Parietal lobe (tissue), 1 donor: ENCODE data around the gene FIGN. TPM values are rescaled to one million over a fixed set of nuclear protein-coding genes. Genes with fewer than 3 reads are reported as not detected.

Source experiments
- total RNA-seq: library from RNA; depleted of rRNA; stranded (reverse); fragments of >200 nt; gene quantifications from one replicate; pipeline ENCODE4 v1.2.3, GENCODE V29; 2014

FIGN gene, protein sequence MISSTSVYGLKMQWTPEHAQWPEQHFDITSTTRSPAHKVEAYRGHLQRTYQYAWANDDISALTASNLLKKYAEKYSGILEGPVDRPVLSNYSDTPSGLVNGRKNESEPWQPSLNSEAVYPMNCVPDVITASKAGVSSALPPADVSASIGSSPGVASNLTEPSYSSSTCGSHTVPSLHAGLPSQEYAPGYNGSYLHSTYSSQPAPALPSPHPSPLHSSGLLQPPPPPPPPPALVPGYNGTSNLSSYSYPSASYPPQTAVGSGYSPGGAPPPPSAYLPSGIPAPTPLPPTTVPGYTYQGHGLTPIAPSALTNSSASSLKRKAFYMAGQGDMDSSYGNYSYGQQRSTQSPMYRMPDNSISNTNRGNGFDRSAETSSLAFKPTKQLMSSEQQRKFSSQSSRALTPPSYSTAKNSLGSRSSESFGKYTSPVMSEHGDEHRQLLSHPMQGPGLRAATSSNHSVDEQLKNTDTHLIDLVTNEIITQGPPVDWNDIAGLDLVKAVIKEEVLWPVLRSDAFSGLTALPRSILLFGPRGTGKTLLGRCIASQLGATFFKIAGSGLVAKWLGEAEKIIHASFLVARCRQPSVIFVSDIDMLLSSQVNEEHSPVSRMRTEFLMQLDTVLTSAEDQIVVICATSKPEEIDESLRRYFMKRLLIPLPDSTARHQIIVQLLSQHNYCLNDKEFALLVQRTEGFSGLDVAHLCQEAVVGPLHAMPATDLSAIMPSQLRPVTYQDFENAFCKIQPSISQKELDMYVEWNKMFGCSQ
- 4.4 TPM for total RNA-seq

DNA sequence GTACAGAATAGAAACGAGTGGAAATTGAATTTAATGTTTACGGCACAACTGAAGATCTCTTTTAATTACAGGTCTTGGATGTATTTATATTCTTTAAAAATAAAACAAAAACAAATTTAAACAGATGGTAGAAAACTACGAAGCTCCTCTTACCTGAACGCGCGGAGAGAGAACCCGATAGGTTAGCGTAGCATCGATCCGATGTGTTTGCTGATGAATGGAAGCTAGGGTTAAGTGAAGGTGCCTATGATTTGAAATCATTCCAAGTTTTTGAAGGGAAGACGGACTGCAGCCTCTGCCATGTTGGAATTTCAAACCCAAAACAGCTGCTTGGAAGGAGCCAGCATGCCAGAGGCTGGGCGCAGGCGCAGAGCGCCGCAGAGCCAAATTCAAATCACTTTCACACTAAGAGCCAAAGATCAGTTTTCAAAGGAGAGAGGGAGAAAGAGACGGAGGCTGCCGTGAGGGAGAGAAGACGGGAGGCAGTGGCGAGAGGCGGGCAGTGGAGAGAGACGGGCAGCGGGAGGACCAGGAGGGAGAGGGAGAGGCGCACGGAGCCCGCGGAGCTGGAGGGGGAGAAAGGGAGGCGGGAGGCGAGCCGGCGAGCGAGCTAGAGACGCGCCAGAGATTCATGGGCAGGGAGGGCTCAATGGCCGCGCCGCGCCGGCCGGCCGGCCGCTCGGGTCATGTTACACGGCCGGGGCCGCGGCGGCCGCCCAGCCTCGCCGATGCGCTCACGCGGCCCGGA lies at the start of gene FIGN:
TSS of gene FIGN (minus strand) at position 324 of the 748 bp plus-strand sequence. CDS start 1,081 bp downstream, outside the sequence.

